MM.1S (cell line): ENCODE measurements around the gene MEGF11.

ENCODE experiments used
- DNase-seq: peaks from one replicate; pipeline ENCODE4 v3.0.0-alpha.2; 2015
- H2AFZ ChIP-seq: fragments of 300-600 bp; sonication (generic); 2 replicates; pipeline ENCODE4 v1.6.0; 2016; ENCODE audit warnings: antibody characterized with exemption, low read length
- H3F3A ChIP-seq: fragments of 300-600 bp; sonication (generic); 2 replicates; pipeline ENCODE4 v1.6.1; 2016; ENCODE audit warnings: mild to moderate bottlenecking, antibody characterized with exemption, low read length, moderate library complexity, mixed read lengths; ENCODE audit not compliant: insufficient read depth
- H3K27ac ChIP-seq: fragments of 300-600 bp; sonication (generic); 2 replicates; pipeline ENCODE4 v1.5.1; 2016; ENCODE audit warnings: mild to moderate bottlenecking, low read length
- H3K27me3 ChIP-seq: fragments of 300-600 bp; sonication (generic); replicated peaks from 2 replicates; pipeline ENCODE4 v1.6.0; 2016; ENCODE audit warnings: low read length; ENCODE audit not compliant: insufficient read depth
- H3K36me3 ChIP-seq: fragments of 300-600 bp; sonication (generic); replicated peaks from 2 replicates; pipeline ENCODE4 v1.6.1; 2016; ENCODE audit warnings: mild to moderate bottlenecking, low read length, mixed read lengths; ENCODE audit not compliant: insufficient read depth
- H3K4me1 ChIP-seq: fragments of 300-600 bp; sonication (generic); 2 replicates; pipeline ENCODE4 v1.6.1; 2016; ENCODE audit warnings: low read length, mixed read lengths
- H3K4me2 ChIP-seq: fragments of 300-600 bp; sonication (generic); 2 replicates; pipeline ENCODE4 v1.6.0; 2016; ENCODE audit warnings: low read depth, low read length
- H3K4me3 ChIP-seq: fragments of 300-600 bp; sonication (generic); 2 replicates; pipeline ENCODE4 v1.5.1; 2016; ENCODE audit warnings: low read length, mixed read lengths
- H3K79me2 ChIP-seq: fragments of 300-600 bp; sonication (generic); 2 replicates; pipeline ENCODE4 v1.6.1; 2016; ENCODE audit warnings: mixed run types, low read length, mixed read lengths
- H3K9ac ChIP-seq: fragments of 300-600 bp; sonication (generic); 2 replicates; pipeline ENCODE4 v1.6.1; 2016; ENCODE audit warnings: low read length, mixed read lengths
- H3K9me2 ChIP-seq: fragments of 300-600 bp; sonication (generic); replicated peaks from 2 replicates; pipeline ENCODE4 v1.6.1; 2016; ENCODE audit warnings: mild to moderate bottlenecking, low read length, mixed read lengths; ENCODE audit not compliant: insufficient read depth
- H3K9me3 ChIP-seq: fragments of 300-600 bp; sonication (generic); replicated peaks from 2 replicates; pipeline ENCODE4 v1.6.1; 2016; ENCODE audit warnings: mild to moderate bottlenecking, low read length, mixed read lengths; ENCODE audit not compliant: insufficient read depth
- H4K20me1 ChIP-seq: fragments of 300-600 bp; sonication (generic); 2 replicates; pipeline ENCODE4 v1.6.1; 2016; ENCODE audit warnings: mild to moderate bottlenecking, low read length, moderate library complexity, mixed read lengths; ENCODE audit not compliant: insufficient read depth
- EZH2 ChIP-seq: fragments of 300-600 bp; sonication (generic); optimal IDR thresholded peaks from 2 replicates; pipeline ENCODE3; 2017; ENCODE audit warnings: low read depth, mild to moderate bottlenecking, antibody characterized with exemption, low read length, mixed read lengths
- EZH2phosphoT487 ChIP-seq: fragments of 300-600 bp; sonication (generic); IDR thresholded peaks from 2 replicates; pipeline ENCODE4 v1.6.1; 2018; ENCODE audit warnings: antibody characterized with exemption, low read length
- TF ChIP-seq, protein P1 (sequence below): fragments of 300-600 bp; sonication (generic); IDR thresholded peaks from 2 replicates; pipeline ENCODE4 v1.5.1; 2016; ENCODE audit warnings: antibody characterized with exemption, low read length, mixed read lengths

Gene MEGF11

DNA sequence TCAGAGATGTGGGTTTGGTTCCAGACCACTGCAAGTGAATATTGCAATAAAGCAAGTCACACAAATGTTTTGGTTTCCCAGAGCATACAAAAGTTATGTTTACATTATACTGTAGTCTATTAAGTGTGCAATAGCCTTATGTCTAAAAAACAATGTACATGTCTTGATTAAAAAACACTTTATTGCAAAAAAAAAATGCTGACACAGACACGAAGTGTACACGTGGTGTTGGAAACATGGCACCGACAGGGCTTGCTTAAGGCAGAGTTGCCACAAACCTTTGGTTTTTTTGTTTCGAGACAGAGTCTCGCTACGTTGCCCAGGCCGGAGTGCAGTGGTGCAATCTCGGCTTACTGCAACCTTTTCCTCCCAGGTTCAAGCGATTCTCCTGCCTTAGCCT lies 334.2 kb downstream of the MEGF11 start:
- Histone ChIP-seq H3F3A (no peaks in the 10 kb centered on the region), H3K9me2 (no peaks in the 10 kb centered on the region), H4K20me1 (no peaks in the 10 kb centered on the region), H3K79me2 (no peaks in the 10 kb centered on the region), H3K4me2 (no peak overlapping the region), H3K4me3 (no peak overlapping the region), H3K9ac (no peak overlapping the region), H3K27ac (no peak overlapping the region), H3K36me3 (no peaks in the 10 kb centered on the region), H3K27me3 (no peaks in the 10 kb centered on the region), H3K4me1 (no peaks in the 10 kb centered on the region), H3K9me3 (no peaks in the 10 kb centered on the region), H2AFZ (no peak overlapping the region)
- TF ChIP-seq EZH2 (no peak), EZH2phosphoT487 (no peak)
- TF ChIP-seq, protein P1, sequence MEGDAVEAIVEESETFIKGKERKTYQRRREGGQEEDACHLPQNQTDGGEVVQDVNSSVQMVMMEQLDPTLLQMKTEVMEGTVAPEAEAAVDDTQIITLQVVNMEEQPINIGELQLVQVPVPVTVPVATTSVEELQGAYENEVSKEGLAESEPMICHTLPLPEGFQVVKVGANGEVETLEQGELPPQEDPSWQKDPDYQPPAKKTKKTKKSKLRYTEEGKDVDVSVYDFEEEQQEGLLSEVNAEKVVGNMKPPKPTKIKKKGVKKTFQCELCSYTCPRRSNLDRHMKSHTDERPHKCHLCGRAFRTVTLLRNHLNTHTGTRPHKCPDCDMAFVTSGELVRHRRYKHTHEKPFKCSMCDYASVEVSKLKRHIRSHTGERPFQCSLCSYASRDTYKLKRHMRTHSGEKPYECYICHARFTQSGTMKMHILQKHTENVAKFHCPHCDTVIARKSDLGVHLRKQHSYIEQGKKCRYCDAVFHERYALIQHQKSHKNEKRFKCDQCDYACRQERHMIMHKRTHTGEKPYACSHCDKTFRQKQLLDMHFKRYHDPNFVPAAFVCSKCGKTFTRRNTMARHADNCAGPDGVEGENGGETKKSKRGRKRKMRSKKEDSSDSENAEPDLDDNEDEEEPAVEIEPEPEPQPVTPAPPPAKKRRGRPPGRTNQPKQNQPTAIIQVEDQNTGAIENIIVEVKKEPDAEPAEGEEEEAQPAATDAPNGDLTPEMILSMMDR: no peak
- no peak for DNase-seq

DNA sequence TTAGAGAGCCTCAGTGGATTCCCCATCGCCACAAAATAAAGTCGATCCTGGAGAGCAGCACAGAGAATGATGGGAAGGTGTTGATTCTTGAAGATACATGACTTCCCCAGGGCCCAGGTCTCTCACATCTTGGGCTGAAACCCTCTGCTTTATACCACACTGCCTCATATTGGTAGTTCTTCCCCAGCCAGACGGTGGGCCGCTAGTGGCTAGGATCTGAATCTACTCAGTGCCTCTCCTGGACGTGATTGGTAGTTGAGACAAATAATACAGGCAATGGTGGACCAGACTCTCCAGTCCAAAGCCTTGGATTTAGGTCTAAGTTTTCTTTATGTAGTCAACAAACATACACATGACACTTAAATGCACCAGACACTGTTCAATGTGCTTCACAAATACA lies 334.6 kb downstream of the MEGF11 start:
- no peaks in the 10 kb centered on the region for H3F3A ChIP-seq

GRCh38 chr15:65918357-65918920 lies 335.1 kb downstream of the MEGF11 start:
- Histone ChIP-seq H3K27me3 (no peaks in the 10 kb centered on the region), H3K9ac (no peak overlapping the region), H3K4me1 (no peaks in the 10 kb centered on the region), H3F3A (no peaks in the 10 kb centered on the region), H3K79me2 (no peaks in the 10 kb centered on the region), H3K9me2 (no peaks in the 10 kb centered on the region), H3K36me3 (no peaks in the 10 kb centered on the region), H3K9me3 (no peaks in the 10 kb centered on the region), H3K4me3 (no peak overlapping the region), H3K27ac (no peak overlapping the region), H3K4me2 (no peak overlapping the region), H4K20me1 (no peaks in the 10 kb centered on the region), H2AFZ (no peak overlapping the region)
- TF ChIP-seq EZH2: no peak
- TF ChIP-seq, protein P1: no peak
- no peak for DNase-seq

More for the DNA sequence above, 334.6 kb downstream of the MEGF11 start:
- H3K4me2 ChIP-seq: no peak overlapping the region
- H4K20me1 ChIP-seq: no peaks in the 10 kb centered on the region
- no peaks in the 10 kb centered on the region for H3K4me1 ChIP-seq
- DNase-seq: no peak
- H3K27me3 ChIP-seq: no peaks in the 10 kb centered on the region
- no peaks in the 10 kb centered on the region for H3K9me2 ChIP-seq
- no peaks in the 10 kb centered on the region for H3K36me3 ChIP-seq
- no peaks in the 10 kb centered on the region for H3K79me2 ChIP-seq
- H2AFZ ChIP-seq: no peak overlapping the region
- TF ChIP-seq EZH2phosphoT487 (no peak), EZH2 (no peak)
- TF ChIP-seq, protein P1: no peak
- H3K27ac ChIP-seq: no peak overlapping the region
- no peaks in the 10 kb centered on the region for H3K9me3 ChIP-seq
- H3K4me3 ChIP-seq: no peak overlapping the region
- no peak overlapping the region for H3K9ac ChIP-seq
